ENCODE measurements around the gene SGIP1.

GRCh38 chr1:66528580-66528979 is 5.4 kb upstream of the SGIP1 start:
- TF ChIP-seq PAX5 (IDR thresholded peaks at IDR 0.05; ENCODE audit: insufficient read depth, low read length, severe bottlenecking) (no peak), POLR2AphosphoS5 (IDR thresholded peaks at IDR 0.05; ENCODE audit: low read depth, low read length) (no peak), SPI1 (IDR thresholded peaks at IDR 0.05; ENCODE audit: low read depth, low read length) (no peak), POLR2A (IDR thresholded peaks at IDR 0.05; ENCODE audit: low read depth, low read length) (no peak), TAF1 (IDR thresholded peaks at IDR 0.05; ENCODE audit: low read depth, low read length) (no peak)
